C4-2B (cell line): ENCODE data around the gene DBH.

Experiments used
- CTCF ChIP-seq: fragments of 450-650 bp; conservative IDR thresholded peaks from 2 replicates; pipeline ENCODE4 v1.5.1; 2017; ENCODE audit warnings: mild to moderate bottlenecking
- ZFX ChIP-seq: fragments of 450-650 bp; IDR thresholded peaks from 2 replicates; pipeline ENCODE4 v1.6.1; 2017

GRCh38 chr9:133637451-133638055 is 1.4 kb downstream of the DBH start:
- TF ChIP-seq CTCF (no peak), ZFX (no peak)
